T-cell (primary cell): ENCODE results near the gene TMEM181. TPM values are rescaled to one million over a fixed set of nuclear protein-coding genes. Genes with fewer than 3 reads are reported as not detected.

Experiments
- total RNA-seq, 35 experiments: library from RNA in 6 of 35; stranded (reverse) in 6 of 35; fragments of 120-200 nt in 1 of 35; gene quantifications; one replicate each; pipeline versions ENCODE4 v1.2.1 to v1.2.4 and lab custom pipeline; 2013 to 2026

The TMEM181 gene
- total RNA-seq, 5 donors from 2014 or later (not counting 1 experiment from before 2014, with no cell fraction given) = 15.9 to 21.5 (median 19.9) TPM

Other genes with a start within 250 kb of the TMEM181 start
- gene TULP4, start 247.6 kb upstream of the TMEM181 start, total RNA-seq = 10 to 100 TPM; 62.9 to 85.1 (median 76.1) TPM
- 100 to 1,000 TPM in 1 of 5 donors, 10 to 100 TPM in 4; 50.8 to 128 (median 59.5) TPM for gene DYNLT1, start 84.7 kb downstream of the TMEM181 start, total RNA-seq
- 10 to 100 TPM; 14.4 to 45.6 (median 22.9) TPM for gene SYTL3, start 90.0 kb downstream of the TMEM181 start, total RNA-seq